ENCODE data around the gene TKTL1.

Gene TKTL1

DNA sequence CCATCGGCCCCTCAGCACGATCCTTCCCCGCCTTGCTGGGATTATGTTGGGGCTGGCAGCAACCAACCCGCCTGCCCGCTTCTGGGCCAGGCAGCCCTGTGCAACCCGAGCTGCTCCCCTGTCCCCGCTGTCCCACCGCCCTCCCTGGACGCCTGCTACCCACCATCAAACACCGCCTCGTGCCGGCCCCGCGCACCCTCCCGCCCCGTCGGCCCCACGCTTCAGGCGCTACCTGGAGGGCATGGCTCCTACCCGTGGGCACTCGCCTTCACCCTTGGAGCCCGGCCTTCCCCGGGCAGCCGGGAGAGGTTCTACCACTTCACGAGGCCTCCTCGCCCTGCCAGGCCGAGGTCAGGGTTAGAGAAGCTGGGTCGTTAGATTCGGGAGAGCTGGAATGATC lies 37.0 kb downstream of the TKTL1 start:
- TF ChIP-seq, protein P1, sequence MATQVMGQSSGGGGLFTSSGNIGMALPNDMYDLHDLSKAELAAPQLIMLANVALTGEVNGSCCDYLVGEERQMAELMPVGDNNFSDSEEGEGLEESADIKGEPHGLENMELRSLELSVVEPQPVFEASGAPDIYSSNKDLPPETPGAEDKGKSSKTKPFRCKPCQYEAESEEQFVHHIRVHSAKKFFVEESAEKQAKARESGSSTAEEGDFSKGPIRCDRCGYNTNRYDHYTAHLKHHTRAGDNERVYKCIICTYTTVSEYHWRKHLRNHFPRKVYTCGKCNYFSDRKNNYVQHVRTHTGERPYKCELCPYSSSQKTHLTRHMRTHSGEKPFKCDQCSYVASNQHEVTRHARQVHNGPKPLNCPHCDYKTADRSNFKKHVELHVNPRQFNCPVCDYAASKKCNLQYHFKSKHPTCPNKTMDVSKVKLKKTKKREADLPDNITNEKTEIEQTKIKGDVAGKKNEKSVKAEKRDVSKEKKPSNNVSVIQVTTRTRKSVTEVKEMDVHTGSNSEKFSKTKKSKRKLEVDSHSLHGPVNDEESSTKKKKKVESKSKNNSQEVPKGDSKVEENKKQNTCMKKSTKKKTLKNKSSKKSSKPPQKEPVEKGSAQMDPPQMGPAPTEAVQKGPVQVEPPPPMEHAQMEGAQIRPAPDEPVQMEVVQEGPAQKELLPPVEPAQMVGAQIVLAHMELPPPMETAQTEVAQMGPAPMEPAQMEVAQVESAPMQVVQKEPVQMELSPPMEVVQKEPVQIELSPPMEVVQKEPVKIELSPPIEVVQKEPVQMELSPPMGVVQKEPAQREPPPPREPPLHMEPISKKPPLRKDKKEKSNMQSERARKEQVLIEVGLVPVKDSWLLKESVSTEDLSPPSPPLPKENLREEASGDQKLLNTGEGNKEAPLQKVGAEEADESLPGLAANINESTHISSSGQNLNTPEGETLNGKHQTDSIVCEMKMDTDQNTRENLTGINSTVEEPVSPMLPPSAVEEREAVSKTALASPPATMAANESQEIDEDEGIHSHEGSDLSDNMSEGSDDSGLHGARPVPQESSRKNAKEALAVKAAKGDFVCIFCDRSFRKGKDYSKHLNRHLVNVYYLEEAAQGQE (IDR thresholded peaks at IDR 0.05; ENCODE audit: insufficient read depth in 1 of 2, low read depth in 2 of 2, low read length in 2 of 2) = no peak
- TF ChIP-seq POLR2AphosphoS5 (IDR thresholded peaks at IDR 0.05; ENCODE audit: low read depth, low read length) (no peak), TAF1 (IDR thresholded peaks at IDR 0.05; ENCODE audit: borderline replicate concordance, insufficient read depth, low read length) (no peak), FOXP2 (optimal IDR thresholded peaks at IDR 0.05; ENCODE audit: borderline replicate concordance, extremely low read depth, extremely low read length, insufficient read depth) (no peak), SIN3A (IDR thresholded peaks at IDR 0.05; ENCODE audit: borderline replicate concordance, insufficient read depth, low read length) (no peak)

DNA sequence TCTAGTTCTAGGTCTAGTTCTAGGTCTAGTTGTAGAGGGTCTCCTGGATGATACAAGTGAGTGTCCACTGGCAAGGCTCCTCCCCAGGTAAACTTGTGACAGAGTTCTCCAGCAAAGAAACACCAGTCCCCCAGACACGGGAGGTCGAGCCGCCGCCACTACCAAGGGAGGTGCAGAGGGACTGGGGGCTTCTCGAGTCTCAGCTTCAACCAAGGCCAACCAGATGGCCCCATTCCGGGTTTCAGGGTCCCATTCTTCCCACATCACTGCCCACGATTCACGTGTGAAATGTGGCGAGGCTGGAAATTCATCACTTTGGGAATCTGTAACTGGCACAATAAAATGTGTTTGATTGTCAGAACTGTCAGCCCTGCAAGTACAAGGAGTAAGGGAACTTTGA lies 37.5 kb downstream of the TKTL1 start:
- TF ChIP-seq TAF1 (IDR thresholded peaks at IDR 0.05; ENCODE audit: borderline replicate concordance, insufficient read depth, low read length) (no peak), POLR2AphosphoS5 (IDR thresholded peaks at IDR 0.05; ENCODE audit: low read depth, low read length) (no peak), SIN3A (IDR thresholded peaks at IDR 0.05; ENCODE audit: borderline replicate concordance, insufficient read depth, low read length) (no peak), FOXP2 (optimal IDR thresholded peaks at IDR 0.05; ENCODE audit: borderline replicate concordance, extremely low read depth, extremely low read length, insufficient read depth) (no peak)
- TF ChIP-seq, protein P1 (IDR thresholded peaks at IDR 0.05; ENCODE audit: insufficient read depth in 1 of 2, low read depth in 2 of 2, low read length in 2 of 2) = no peak

DNA sequence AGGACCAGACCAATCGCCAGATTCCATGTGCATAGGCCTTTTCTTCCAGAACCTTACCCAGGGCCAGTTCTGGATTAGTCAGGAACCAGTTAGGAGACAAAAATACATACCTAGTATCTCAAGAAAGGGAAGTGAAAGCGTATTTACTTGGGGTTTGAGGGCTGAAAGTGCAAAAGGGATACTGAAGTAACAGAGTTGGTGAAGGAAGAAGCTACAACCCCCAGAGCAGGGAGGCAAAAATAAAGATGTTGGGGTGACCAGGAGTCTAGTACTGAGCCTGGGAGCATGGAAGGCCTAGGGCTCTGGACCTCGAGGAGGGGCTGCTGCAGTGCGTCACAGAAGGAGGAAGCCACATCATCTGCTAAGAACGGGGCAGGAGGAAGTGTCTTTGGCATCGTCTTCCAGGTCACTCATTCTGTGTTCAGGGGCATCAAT lies 38.3 kb downstream of the TKTL1 start:
- no peak for TF ChIP-seq POLR2AphosphoS5 (IDR thresholded peaks at IDR 0.05; ENCODE audit: low read depth, low read length)
- no peak for TF ChIP-seq TAF1 (IDR thresholded peaks at IDR 0.05; ENCODE audit: borderline replicate concordance, insufficient read depth, low read length)
- TF ChIP-seq, protein P1 (IDR thresholded peaks at IDR 0.05; ENCODE audit: insufficient read depth in 1 of 2, low read depth in 2 of 2, low read length in 2 of 2) = no peak
- no peak for TF ChIP-seq FOXP2 (optimal IDR thresholded peaks at IDR 0.05; ENCODE audit: borderline replicate concordance, extremely low read depth, extremely low read length, insufficient read depth)
- TF ChIP-seq SIN3A (IDR thresholded peaks at IDR 0.05; ENCODE audit: borderline replicate concordance, insufficient read depth, low read length) = no peak

DNA sequence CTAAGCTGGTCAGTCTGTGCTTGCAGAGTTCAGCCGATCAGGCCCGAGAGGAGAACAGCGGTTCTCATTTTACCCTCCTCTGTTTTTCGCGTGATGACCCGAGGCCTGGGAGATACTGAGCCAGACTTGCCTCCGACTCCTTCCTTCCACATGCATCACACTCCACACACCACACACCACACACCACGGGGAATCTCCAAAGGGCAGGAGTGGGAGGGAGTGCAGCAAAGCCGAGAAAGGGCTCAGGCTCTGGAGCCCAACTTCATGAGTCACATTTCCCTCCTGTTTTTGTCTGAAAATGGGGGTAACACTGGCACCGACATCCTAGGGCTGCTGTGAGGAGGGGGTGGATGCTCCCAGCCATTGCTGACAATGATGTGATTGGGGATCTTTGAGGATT lies 38.9 kb downstream of the TKTL1 start:
- TF ChIP-seq FOXP2 (optimal IDR thresholded peaks at IDR 0.05; ENCODE audit: borderline replicate concordance, extremely low read depth, extremely low read length, insufficient read depth) (no peak), POLR2AphosphoS5 (IDR thresholded peaks at IDR 0.05; ENCODE audit: low read depth, low read length) (no peak), SIN3A (IDR thresholded peaks at IDR 0.05; ENCODE audit: borderline replicate concordance, insufficient read depth, low read length) (no peak), TAF1 (IDR thresholded peaks at IDR 0.05; ENCODE audit: borderline replicate concordance, insufficient read depth, low read length) (no peak)
- TF ChIP-seq, protein P1 (IDR thresholded peaks at IDR 0.05; ENCODE audit: insufficient read depth in 1 of 2, low read depth in 2 of 2, low read length in 2 of 2) = no peak

DNA sequence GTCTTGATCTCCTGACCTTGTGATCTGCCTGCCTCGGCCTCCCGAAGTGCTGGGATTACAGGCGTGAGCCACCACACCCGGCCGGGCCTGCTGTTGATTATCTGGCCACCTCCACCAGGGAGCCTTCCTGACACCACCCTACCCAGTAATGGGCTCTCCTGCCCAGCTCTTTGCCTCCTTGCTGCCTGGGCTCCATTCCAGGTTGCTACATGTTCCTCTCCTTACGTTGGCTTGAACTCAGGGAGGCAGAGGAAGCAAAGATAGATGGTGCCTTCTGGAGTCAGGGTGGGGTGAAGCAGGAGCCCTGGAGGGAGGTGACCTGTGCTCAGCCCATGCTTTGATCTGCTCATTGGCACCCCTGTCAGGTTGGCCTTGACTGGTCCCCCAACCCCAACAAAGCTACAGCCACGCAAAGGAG lies 52.5 kb downstream of the TKTL1 start:
- no peak for TF ChIP-seq SIN3A (IDR thresholded peaks at IDR 0.05; ENCODE audit: borderline replicate concordance, insufficient read depth, low read length)
- no peak for TF ChIP-seq FOXP2 (optimal IDR thresholded peaks at IDR 0.05; ENCODE audit: borderline replicate concordance, extremely low read depth, extremely low read length, insufficient read depth)
- TF ChIP-seq TAF1 (IDR thresholded peaks at IDR 0.05; ENCODE audit: borderline replicate concordance, insufficient read depth, low read length) = no peak
- TF ChIP-seq POLR2AphosphoS5 (IDR thresholded peaks at IDR 0.05; ENCODE audit: low read depth, low read length) = no peak
- TF ChIP-seq, protein P1 (IDR thresholded peaks at IDR 0.05; ENCODE audit: insufficient read depth in 1 of 2, low read depth in 2 of 2, low read length in 2 of 2) = no peak

Measured in PFSK-1 (cell line).